ENCODE results near the gene KRTAP12-1.

- TF ChIP-seq CTCF (IDR thresholded peaks at IDR 0.05) (no peak), POLR2A (IDR thresholded peaks at IDR 0.05) (no peak)
Measured at GRCh38 chr21:44702111-44702972, 20.4 kb upstream of the KRTAP12-1 start.

Measured in tibial nerve (tissue), 3 donors.